Stimulated activated CD8-positive, alpha-beta memory T cell treated with anti-CD3 and anti-CD28 coated beads, Interleukin-7, amount 100 ng/mL, for 24 hours (primary cell): ENCODE measurements around the gene PDZD8.
A peak's percentile ranks its signal among the peaks of the same experiment; 100 is the strongest.

Experiments
- DNase-seq: peaks from one replicate; pipeline ENCODE4 v3.0.0-alpha.2; 2020; ENCODE audit warnings: low read depth

PDZD8 gene

DNA sequence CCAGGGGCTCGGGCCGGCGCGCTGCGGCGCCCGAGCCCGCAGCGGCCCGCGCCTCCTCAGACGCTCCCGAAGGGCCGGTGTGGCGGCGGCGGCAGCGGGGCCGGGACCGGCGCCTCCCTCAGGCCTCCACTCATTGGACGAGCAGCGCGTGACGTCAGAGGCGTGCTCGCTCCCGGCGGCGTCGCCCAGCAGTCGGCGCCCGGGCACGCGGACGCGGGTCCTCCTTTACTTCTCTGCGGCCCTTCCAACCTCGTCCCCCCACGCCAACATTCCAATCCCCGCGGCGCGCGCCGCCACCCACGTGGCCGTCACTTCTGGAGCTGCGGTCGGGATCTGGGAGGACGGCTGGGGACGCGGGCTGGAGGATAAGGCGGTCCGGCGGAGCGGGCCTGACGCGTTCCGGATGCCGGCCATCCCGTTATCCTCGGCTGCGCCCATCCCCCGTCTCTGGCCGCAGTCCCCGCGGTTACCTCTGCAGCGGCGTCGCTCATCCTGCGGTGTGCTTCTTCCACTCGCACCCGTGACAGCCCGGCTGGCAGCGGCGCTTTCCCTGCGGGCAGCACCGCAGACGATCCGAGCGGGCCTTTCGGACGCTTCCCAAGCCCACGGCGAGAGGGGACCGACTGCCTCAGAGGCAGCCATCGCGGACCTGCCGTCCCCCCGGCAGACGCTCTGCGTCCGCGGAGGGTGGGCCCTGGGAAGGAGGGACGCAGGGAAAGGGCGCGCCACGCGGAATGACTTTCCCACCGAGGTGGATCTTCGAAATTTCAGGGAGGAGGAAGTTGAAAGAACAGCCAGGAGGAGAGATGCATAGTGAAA, at the start of gene PDZD8:
Gene PDZD8, minus strand, starts transcription at position 81 of the 819 bp plus-strand sequence. CDS start 213 bp downstream, outside the sequence.
- peak; percentile 75 for DNase-seq

- no peak for DNase-seq
Measured at GRCh38 chr10:117424171-117424570, 48.9 kb upstream of the PDZD8 start.

- no peak for DNase-seq
Measured at GRCh38 chr10:117421985-117422384, 46.7 kb upstream of the PDZD8 start.

- DNase-seq = no peak
Measured at GRCh38 chr10:117420768-117421167, 45.5 kb upstream of the PDZD8 start.

DNA sequence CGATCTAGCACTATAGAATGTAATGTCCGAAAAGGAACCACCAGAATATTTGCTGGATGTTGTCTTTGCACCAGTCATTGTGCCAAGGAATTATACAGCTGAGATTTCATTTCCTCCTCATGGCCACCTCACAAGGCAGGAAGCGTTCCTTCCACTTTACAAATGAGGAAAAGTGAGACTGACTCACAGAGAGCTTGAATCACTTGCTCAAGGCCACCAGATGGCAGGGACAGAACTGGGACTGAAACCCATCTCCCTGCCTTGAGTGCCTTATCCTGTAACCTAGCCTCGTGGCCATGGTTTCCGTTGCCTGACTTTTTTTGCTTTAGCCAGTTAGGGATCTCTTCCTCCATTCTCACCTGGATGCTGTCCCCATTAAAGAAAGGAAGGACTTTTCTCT, 44.7 kb upstream of the PDZD8 start:
- no peak for DNase-seq

- no peak for DNase-seq
Measured at GRCh38 chr10:117419159-117419558, 43.9 kb upstream of the PDZD8 start.

- no peak for DNase-seq
Measured at GRCh38 chr10:117418121-117418520, 42.9 kb upstream of the PDZD8 start.

DNA sequence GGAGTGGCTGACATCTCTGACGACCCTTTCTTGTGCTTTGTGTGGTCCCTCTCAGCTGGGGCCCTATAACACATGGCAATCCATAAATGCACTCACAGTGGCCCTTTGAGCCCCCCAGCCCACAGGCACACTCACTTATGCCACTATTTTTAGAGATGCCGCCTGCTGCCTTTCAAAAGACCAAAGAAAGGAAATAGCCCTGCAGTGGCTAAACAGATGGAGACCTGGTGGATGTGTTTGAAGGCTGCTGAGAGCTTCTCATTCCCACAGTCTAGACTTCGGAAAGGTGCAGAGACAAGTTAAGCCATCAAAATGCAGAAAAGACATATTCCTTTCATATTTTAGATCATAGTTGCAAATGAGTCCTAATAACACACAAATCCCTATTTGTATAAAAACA, 42.0 kb upstream of the PDZD8 start:
- DNase-seq = no peak

- DNase-seq = no peak
Measured at GRCh38 chr10:117413928-117414618, 38.8 kb upstream of the PDZD8 start.

DNA sequence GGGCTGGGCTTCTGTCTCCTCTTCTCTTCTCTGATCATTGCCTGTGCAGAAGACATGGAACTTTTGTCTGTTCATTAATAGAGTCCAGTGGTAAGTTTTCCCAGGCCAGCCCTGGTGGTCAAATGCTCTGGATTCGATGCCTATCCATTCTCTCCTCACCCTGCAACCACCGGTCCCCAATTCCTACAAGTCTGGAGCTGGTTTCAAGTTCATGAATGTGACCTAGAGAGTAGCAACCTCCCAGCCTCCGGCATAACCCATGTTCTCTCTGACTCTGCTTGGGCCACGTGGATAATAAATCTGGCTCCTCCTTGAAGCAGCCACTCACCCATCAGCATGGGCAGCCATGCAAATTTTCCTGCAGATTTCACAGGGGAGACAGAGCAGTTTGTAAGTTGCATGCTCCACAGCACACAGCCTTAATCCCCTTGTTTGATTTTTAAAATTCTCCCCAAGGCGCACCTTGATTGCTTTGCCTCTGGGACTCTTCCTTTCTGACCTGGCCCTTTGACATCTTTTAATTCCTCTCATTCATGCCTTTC, 37.3 kb upstream of the PDZD8 start:
- no peak for DNase-seq

DNA sequence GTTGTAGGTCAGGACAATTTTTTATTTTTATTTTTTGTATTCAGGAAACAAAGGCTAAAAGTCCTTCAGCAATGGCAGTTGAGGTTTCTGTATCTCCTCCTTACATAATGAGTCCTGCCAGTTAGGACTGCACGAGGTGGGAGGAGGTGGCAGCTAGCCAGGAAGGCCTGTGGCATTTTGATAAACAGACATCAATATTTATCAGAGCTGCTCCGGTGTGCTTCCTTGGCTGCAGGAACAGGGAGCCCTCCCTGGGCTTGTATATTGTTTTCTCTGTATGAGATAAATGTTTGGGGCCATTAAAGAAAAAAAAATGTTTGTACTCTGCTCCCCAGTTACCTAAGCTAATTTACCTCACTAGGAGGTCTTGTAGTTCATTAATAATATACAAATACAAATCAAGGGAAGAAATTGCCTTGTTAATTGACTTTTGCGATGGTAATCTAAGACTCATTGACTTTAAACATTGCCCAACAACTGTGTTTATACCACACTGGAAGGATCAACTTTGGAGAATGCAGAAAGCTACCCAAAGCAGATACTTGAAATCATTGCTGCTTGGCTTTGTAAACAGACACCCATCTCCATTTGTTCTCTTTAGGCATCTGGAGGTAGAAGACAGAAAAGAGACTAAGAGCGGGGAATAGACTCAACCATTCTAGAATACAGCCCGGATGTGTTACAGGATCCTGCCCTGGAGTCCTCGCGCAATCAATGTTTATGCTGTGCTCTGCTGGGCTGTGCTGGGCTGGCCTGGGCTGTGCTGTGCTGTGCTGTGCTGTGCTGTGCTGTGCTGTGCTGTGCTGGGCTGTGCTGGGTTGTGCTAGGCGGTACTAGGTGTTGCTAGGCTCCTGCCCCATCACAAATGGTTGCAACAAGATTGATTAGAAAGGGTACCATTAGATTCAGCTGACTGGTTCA, 36.5 kb upstream of the PDZD8 start:
- no peak for DNase-seq

DNA sequence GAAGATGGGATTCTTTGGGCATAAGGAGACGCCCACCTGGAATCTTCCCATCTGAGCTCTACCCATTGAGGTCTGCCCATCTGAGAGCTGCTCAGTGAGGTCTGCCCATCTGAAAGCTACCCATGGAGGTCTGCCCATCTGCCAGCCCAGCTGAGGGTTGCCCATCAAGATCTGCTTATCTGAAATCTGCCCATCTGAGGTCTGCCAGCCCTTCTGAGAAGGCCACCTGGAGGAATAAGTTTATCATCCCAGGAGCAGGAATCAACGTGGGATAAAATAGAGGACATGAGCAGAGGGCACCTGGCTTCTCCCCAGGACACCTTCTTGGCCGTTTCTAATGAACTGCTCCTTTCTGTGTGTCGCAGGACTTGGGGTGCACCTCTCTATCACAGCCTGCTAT, 35.3 kb upstream of the PDZD8 start:
- no peak for DNase-seq

DNA sequence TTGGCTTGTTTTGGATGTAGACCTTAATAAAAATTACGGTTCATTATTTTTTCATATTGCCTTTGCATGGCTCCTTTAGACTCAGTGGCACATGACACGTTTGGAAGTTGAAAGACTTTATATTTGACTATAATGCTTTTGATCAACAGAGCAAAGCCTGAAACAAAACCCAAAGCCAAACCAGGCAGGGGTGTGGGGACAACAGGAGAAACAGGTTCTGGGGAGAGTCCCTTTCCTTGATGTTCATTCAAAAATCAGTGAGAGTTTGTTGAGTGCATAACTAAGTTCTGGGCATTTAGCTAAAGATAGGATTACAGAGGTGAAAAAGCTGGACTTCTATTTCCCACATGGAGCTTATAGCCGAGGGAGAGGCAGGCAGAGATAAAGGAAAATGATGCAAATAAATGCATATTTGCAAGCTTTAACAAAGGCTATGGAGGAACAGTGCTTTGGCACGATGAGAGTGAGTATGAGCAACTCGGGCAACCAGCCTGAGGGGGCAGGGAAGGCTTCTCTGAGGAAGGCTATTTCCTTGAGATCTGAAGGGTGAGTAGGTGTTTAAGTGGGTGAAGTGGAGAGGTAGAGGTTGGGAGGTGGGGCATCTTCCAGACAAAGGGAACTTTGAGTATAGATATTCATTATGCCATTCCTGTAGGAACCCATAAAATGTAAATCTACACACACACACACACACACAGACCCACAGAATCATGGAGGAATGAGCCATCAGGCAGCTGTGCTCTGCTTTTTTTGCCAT, 34.5 kb upstream of the PDZD8 start:
- DNase-seq = no peak

GRCh38 chr10:117408436-117409384, 33.5 kb upstream of the PDZD8 start:
- DNase-seq = no peak

DNA sequence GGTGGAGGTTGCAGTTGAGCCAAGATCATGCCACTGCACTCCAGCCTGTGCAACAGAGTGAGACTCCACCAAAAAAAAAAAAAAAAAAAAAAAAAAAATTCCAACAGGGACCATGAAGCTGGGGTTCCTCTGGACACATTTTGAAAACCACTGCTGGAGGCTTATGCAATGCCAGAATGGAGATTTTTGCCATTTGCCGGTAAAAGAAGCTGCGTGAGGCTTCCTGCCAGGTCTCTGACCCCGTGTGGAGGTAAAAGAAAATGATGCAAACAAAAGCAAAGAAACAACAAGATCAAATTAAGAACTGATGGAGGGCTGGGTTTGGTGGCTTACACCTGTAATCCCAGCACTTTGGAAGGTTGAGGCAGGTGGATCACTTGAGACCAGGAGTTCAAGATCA, 30.5 kb upstream of the PDZD8 start:
- DNase-seq = no peak

DNA sequence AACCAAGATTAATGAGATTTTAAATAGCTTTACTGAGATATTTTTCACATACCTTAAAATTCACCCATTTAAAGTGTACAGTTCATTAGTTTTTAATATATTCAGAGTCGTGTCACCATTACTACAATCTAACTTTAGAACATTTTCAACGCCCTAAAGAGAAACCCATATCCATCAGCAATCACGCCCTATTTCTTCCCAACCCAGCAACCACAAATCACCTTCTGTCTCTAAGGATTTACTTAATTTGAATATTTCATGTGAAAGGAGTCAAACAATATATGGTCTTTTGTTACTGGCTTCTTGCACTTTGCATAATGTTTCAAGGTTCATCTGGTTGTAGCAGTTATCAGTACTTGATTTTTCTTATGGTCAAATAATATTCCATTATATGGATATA, 25.1 kb upstream of the PDZD8 start:
- no peak for DNase-seq

- no peak for DNase-seq
Measured at GRCh38 chr10:117399341-117400196, 24.3 kb upstream of the PDZD8 start.

DNA sequence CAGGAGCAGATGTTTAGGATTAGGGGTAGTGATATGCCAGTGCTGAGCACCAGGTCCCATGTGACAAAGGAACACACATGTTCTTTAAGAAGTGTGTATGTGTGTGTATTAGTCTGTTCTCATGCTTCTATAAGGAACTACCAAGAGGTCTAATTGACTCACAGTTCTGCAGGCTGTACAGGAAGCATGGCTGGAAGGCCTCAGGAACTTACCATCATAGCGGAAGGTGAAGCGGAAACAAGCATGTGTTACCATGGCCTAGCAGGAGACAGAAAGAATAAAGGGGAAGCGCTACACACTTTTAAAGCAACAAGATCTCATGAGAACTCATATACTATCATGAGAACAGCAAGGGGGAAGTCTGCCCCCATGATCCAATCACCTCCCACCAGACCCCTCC, 22.8 kb upstream of the PDZD8 start:
- DNase-seq = no peak
